Adrenal gland (tissue), 5 donors: ENCODE data around the gene TEF.
"Not testable (repeated sequence)": the region's sequence is repeated elsewhere in the genome, so short reads cannot be mapped to it uniquely, and the experiment has no call there.

Experiments
- CTCF ChIP-seq, 6 experiments: fragments of 450-650 bp in 4 of 6; fragments of 200-600 bp in 2 of 6; sonication (generic) in 1 of 6; IDR thresholded peaks; 1 replicate in 5 of 6; 2 replicates in 1 of 6; pipeline versions ENCODE4 v1.5.1 to v1.8.0; 2016 to 2021; ENCODE audit warnings: antibody characterized with exemption in 6 of 6, mild to moderate bottlenecking in 2 of 6, moderate library complexity in 1 of 6
- POLR2A ChIP-seq, 2 donors: fragments of 450-650 bp; IDR thresholded peaks; one replicate each; pipeline ENCODE4 v1.6.1; 2017; ENCODE audit warnings: antibody characterized with exemption in 2 of 2, mild to moderate bottlenecking in 2 of 2, moderate library complexity in 1 of 2
- donor health status: DM: no; HTN: no; CAD: no.

GRCh38 chr22:41434361-41435003 is 52.7 kb downstream of the TEF start:
- not testable (repeated sequence) for TF ChIP-seq POLR2A, CTCF (IDR thresholded peaks at IDR 0.05)
